ENCODE data around the gene GSTA5.
"Not testable (repeated sequence)": the region's sequence is repeated elsewhere in the genome, so short reads cannot be mapped to it uniquely, and the experiment has no call there.

DNA sequence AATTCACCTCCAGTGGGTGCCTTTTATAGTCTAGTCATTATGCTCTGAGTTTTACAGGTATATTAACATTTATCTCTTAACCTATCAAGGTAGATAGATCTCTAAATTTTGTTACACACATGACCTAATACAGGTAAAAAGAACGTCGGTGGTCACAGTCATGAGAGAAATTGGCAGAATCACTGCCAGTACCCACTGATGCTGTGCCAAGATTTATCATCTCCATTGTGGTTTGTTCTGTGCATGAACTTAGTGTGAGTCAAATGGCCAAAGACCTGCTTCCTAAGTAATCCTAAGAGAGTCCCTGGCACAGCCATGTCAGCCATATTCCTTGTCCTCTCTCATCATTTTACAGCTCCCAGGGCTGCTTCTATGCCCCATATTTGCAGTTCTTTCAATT lies 46.2 kb downstream of the GSTA5 start:
- TF ChIP-seq, protein P1, sequence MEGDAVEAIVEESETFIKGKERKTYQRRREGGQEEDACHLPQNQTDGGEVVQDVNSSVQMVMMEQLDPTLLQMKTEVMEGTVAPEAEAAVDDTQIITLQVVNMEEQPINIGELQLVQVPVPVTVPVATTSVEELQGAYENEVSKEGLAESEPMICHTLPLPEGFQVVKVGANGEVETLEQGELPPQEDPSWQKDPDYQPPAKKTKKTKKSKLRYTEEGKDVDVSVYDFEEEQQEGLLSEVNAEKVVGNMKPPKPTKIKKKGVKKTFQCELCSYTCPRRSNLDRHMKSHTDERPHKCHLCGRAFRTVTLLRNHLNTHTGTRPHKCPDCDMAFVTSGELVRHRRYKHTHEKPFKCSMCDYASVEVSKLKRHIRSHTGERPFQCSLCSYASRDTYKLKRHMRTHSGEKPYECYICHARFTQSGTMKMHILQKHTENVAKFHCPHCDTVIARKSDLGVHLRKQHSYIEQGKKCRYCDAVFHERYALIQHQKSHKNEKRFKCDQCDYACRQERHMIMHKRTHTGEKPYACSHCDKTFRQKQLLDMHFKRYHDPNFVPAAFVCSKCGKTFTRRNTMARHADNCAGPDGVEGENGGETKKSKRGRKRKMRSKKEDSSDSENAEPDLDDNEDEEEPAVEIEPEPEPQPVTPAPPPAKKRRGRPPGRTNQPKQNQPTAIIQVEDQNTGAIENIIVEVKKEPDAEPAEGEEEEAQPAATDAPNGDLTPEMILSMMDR (IDR thresholded peaks at IDR 0.05), result not testable (repeated sequence)
- not testable (repeated sequence) for TF ChIP-seq EP300, POLR2A (IDR thresholded peaks at IDR 0.05)

Data from tibial nerve (tissue), 4 donors.